Ramos (cell line): ENCODE results near the gene MAP1LC3B2.

Source experiments
- in situ Hi-C: fragments of 300-500 bp; cut with MboI; formaldehyde crosslinking; loops from one replicate; pipeline ENCODE4 v1.14.3; 2022; ENCODE audit warnings: low sequenced_read_pairs; ENCODE audit not compliant: unreplicated experiment

Gene MAP1LC3B2

DNA sequence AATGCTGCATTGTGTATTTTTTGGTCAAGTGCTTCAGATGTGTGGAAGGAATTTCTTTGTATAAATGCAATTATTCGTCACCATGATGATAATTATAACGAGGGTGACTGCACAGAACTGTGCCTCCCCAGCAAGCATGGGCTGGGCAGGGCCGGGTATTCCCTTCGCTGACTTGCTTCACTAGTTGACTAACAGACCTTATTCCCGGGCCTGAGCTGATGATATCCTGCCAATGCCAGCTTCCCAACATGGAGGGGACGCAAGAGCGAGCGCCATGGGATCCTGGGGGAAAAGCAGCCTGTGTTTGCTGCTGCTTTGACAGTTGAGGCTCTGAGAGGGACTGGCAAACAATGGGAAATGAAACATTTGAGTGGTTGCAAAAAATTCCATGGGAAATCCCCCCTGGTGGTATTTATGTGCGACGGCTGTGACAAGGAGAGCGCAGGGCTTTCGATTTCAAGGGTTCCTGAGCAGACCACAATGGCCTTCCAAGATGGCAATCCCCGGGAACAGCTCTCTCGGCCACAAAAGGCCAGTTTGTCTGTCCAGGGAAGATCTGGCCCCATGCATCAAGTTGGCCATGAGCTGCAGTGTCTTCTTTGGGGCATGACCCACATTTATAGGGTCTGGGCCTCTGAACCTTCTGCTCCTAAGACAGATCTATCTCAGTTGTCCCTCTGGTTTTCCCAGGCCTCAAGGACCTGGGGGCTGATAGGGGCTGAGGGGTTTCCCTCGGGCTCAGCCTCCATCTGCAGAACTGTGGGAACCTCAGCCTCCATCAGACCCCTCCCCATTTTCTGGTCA is 21.9 kb upstream of the MAP1LC3B2 start:
- in situ Hi-C loops: no loop called here

DNA sequence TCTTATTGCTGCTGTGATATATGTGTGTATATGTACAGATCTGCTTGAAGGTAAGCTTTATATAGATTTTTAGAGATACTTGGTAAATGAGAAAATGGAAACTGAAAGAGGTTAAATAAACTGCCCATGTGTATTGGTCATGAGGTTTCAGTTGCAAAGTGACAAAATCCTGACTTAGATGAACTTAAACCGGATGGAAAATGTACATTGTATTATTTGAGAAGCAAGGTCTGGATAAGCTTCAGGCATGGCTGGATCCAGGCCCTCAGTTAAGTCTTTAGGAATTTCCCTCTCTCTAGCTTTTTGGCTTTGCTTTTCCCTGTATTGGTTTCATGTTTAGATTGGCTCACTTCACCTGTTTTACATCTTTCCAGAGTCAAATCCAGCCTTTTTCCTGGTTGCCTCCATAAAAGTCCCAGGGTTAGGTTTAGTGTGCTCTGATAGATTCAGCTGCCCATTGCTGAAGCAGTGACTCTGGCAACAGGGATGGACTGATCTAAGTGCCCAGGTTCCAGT is 21.0 kb upstream of the MAP1LC3B2 start:
- in situ Hi-C loops: no loop called here

DNA sequence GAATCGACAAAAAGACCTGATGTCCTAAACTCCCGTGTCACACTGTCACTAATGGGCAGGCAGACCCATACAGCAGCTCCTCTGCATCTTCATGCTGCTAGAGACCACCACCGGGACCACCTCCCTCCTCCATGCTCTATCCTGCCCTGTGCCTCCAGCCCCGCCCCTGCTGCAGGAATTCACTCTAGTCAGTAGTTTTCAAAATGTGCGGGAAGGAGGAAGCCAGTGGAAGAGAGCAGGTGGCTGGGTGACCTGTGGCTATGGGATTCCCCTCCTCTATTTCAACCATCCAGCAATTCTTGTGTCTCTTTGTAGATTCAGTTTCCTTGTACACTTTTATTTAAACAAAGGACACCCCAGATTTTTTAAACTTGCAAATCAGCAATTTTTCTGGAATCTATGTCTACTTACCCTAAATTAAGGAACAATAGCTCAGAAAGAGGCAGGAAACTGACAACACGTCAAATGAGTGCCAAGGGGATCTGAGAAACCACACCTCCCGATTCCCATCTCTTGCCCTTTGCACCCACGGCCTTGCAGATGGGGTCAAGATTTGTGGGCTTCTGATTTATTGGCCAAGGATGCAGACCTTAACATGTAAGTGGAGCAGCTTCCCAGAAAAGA is 20.4 kb upstream of the MAP1LC3B2 start:
- in situ Hi-C loops: no loop called here

DNA sequence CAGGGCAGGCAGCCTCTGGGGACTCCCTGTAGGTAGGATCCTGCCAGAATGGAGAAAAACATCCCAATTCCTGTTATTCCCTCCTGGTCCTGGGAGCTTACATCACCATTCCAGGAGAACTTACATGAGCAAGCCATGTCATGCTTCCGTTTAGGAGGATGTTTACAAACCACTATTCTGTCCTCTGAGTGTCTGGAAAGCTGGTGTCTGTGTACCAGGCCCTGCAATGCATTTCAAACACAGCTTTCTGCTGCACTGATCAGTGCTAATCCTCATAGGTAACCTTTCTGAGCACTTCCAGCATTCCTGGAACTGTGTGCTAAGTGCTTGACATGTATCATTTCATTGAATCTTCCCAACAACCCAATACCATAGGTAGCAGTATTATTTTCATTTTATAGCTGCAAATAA is 19.8 kb upstream of the MAP1LC3B2 start:
- in situ Hi-C loops: no loop called here

DNA sequence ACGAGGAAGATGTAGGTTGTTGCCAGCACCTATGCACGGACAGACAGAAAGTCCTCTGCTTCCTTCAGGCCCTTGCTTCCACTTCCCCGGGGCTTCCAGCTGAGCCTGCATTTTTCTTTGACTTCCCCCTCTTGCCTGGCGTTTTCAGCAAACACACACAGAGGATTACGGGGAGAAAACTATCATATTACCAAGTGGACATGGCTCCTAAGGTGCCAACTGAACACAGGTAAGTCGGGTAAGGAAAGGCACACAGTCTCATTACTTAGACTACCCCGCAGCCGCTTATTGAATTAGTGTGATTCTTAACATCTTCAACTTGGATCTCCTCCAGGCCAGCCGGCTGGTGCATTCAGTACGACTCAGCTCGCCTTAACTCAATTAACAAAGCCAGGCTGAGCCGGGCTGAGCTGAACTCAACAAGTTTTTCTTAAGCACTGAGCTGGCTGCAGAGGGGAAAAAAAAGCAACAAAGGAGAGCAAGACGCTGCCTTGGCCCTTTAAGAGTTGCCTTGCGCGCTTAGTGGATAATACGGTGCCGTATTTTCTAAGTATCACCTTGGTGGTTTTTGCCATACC is 19.2 kb upstream of the MAP1LC3B2 start:
- in situ Hi-C loops: no loop called here

DNA sequence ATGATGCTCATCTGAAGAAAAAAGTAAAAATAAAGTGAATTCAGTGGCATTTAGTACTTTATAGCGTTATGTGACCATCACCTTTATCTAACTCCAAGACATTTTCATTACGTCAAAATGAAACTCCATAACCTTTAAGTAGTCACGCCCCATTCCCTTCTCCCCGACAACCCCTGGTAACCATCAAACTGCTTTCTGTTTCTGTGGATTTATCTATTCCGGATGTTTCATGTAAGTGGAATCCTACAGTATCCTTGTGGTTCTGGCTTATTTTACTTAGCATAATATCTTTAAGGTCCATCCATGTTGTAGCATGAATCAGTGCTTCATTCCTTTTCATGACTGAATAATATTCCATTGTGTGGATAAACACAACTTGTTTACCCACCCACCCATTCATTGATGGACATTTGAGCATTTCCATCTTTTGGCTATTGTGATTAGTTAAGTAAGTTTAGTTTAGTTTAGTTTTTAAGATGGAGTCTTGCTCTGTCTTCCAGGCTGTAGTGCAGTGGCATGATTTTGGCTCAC is 18.5 kb upstream of the MAP1LC3B2 start:
- in situ Hi-C loops: no loop called here

DNA sequence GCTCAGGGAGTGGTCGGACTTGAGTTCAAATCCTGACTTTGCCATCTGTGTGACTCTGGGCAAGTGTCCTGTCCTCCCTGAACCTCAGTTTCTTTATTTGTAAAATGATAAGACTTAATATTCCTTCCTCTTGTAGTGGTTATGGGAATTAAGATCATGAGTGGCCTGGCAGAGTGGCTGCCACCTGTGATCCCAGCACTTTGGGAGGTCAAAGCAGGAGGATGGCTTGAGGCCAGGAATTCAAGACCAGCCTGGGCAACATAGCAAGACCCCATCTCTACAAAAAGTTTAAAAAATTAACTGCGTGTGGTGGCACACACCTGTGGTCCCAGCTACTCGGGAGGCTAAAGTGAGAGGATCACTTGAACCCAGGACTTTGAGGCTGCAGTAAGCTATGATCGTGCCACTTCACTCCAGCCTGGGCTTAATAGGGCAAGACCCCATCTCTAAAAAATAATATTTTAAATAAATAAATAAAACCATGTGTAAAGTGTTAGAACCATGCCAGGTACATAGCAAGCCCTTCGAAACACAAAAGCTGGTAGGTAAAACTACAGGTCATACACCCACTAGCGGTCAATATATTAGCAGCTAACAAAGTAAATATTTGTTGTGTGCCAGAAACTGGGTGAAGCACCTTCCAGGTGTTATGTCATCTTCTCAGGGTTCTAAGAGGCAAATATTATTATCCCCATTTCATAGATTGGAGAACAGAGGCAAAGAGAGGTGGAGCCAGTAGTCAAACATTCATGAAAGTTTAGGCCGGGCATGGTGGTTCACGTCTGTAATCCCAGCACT is 17.4 kb upstream of the MAP1LC3B2 start:
- in situ Hi-C loops: no loop called here

DNA sequence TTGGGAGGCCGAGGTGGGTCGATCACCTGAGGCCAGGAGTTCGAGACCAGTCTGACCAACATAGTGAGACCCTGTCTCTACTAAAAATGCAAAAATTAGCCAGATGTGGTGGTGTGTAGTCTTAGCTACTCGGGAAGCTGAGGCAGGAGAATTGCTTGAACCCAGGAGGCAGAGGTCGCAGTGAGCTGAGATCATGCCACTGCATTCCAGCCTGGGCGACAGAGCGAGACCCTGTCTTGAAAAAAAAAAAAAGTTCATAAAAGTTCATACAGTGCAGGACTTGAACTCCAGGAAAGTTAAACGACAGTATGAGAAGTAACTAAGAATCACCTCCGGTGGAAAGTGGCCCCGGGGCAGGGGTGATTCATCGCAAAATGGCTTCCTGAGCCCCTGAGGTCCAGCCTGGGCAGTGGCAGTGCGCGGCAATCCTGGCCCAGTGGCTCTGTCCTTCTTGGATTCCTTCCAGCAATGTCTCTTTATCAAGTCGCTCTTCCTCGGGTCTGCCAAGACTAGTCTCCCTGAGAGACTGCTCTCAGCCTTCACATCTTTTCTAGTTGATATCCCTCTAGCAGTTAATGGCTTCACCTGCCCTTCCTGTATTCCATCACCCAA is 16.7 kb upstream of the MAP1LC3B2 start:
- in situ Hi-C loops: no loop called here

DNA sequence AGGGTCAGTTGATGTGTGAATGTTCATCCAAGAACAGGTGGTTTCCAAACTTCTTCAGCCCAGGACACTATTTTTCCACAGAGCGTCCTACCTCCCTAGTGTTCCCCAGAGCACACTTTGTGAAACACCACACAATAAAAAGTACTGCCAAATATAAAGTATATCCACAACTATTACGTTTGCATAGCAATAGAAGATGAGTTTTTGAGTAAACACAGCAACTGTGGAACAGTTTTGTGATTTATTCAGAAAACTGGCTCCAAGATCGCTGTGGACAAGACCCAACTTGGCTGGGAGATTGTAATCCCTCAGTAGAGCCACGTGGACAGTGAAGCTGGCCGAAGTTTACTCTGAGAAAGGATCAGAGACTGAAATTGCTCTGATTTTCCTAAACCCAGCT is 14.5 kb upstream of the MAP1LC3B2 start:
- in situ Hi-C loops: no loop called here

DNA sequence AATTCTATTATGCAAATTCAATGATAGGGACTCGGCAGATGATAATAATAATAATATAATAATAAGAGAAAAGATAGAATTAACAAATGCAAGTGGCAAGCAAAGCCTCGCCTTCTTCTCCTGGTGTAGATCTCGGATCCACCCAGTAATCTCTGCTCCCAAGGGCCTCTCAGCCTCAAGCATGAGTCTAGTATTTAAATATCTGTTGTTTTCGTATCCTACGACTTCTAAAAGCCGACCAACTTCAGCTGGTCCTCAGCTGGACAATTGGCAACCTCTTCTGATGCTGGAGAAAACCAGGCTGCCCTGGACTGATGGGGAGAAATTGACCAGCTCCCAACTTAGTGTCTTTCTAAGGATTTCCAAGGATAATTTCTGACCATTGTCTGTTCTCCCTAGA is 14.0 kb upstream of the MAP1LC3B2 start:
- in situ Hi-C loops: no loop called here

DNA sequence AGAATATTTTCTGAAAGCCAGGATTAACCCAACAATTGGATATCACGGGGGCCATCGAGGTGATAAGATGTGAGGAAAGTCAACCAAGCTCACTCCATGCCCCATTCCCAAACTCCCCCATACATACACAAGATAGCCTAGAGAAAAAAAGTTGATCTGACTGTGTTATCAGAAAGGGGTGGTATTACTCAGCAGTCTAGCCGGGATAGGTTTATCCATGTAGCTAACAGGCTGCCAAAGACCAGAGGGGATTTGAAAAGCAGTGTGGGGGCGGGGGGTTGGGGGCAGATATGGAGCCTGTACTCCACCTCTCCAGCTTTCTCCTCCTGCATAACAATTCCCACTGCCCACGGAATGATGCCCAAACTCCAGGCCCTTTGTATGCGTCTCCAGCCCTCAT is 13.2 kb upstream of the MAP1LC3B2 start:
- in situ Hi-C loops: no loop called here

DNA sequence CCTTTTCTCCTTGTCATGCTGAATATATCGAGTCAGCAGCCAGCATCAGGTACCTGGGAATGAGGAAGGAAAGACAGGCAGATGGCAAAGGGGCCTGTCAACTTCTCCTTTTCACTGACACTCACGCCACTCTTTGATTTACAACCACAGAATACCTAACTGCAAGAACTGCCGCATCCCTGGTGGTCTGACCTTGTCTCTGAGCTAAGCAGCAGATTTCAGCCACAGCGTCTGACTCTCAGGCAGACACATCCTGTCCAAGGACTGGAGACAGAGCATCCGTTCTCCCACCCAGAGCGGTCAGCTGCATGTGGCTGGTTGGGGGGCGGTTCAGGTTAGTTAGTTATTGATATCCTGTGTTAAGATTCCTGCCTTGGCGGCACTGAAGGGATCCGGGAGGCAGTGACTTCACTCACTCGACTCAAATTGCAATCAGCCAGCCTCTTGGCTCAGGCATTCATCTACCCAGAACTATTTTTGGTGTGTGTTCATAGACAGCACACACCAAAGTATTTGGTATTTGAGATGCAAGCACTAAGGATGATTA is 11.2 kb upstream of the MAP1LC3B2 start:
- in situ Hi-C loops: no loop called here

DNA sequence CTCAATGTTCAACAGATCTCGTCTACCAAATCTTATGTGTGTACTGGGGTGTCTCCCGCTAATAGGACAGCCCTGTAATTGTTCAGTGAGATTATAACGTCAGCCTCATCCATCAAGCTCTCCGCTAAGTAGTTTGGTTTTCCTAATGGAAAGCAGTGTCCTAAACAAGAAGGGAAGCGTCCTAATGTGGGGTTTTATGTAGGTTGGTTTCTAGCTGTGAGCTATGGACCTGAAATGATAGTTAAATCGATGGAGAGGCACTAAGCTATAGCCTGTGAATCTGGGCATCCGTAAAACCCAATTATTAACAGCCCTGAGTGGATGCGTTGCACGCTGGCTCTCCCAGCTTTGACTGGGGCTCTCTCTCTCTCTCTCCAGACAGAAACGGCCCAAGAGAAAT is 9.2 kb upstream of the MAP1LC3B2 start:
- in situ Hi-C loops: no loop called here

DNA sequence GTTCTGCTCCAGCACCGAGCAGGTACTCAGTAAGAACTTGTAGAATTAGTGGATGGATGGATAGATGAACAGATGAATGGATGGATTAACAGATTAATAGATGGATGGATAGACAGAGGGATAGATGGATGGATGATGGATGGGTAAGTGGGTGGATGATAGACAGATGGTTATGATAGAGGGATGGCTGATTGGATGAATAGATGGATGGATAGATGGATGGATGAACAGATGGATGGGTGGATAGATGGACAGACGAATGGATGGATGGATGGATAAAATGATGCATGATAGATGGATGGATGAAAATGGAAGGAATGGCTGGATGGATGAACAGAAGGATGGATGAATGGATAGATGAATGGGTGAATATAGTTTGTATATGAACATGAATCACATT is 8.0 kb upstream of the MAP1LC3B2 start:
- in situ Hi-C loops: no loop called here

DNA sequence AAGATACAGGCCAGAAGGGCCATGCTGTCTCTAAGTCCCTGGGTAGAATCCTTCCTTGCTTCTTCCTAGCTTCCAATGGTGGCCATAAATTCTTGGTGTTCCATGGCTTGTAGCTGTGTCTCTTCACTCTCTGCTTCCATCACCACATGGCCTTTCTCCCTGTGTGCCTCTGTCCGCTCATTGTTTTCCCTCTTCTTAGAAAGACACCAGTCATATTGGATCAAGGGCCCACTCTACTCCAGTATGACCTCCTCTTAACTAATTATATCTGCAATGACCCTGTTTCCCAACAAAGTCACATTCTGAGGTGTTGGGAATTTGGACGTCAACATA is 7.6 kb upstream of the MAP1LC3B2 start:
- in situ Hi-C loops: no loop called here

DNA sequence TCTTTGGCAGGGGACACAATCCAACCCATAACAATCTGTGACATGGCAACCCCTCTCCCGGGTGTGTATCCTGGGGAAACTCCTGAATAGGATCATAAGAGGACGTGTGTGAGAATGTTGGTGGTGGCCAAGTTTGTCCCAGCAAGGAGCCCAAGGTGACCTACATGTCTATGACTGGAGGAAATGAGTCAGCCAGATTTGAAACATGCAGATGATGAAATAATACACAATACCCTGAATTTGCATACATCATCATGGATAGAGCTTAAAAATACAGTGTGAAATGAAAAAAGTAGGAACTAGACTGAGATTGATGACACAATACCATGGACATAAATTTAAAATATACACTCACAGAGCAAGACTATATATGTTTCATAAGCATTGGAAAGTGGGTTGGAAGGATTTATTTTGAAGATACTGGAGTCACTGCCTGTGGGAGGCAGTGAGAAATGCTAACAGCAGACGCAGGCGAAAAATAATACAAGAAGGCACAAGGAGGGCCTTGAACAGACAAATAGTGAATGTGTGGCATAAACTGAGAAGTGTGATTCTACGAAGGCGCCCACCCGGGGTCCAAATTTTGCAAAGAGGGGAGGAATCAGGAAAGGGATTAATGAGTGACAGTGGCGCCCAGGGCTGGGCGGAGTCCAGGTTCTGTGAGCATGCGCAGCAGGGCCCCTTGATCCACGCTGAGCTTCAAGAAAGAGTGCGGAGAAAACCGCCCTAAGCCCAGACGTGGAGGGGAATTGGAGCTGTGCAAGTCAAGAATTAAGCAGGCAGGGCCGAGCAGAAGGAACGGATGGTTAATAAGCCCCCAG is 7.0 kb upstream of the MAP1LC3B2 start:
- in situ Hi-C loops: no loop called here

DNA sequence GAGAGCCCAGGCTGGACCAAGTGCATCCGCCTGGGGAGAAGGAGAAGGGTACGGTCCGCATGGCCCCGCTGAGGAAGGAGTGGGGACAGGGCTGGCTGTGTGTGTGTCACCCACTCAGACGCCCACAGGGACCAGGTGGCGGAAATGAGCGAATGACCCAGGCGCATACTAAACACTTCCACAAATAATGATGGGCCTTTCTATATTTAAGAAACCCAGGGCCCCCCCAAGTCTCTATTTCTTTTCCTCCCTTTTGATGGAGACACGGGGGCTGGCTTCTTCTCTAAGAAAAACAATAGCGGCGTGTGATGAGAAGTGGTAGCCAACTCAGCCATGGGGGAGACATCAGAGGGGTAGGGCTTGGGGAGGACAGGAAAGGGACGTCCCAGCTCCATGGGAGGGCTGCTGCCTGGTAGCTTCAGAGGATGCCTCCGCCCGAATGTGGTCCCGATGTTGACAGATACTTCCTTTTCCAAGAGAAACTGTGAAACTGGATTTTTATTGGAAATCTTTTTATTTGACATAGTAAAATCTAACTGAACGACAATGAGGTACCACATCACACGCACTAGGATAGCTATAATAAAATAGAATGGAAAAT is 6.3 kb upstream of the MAP1LC3B2 start:
- in situ Hi-C loops: no loop called here

DNA sequence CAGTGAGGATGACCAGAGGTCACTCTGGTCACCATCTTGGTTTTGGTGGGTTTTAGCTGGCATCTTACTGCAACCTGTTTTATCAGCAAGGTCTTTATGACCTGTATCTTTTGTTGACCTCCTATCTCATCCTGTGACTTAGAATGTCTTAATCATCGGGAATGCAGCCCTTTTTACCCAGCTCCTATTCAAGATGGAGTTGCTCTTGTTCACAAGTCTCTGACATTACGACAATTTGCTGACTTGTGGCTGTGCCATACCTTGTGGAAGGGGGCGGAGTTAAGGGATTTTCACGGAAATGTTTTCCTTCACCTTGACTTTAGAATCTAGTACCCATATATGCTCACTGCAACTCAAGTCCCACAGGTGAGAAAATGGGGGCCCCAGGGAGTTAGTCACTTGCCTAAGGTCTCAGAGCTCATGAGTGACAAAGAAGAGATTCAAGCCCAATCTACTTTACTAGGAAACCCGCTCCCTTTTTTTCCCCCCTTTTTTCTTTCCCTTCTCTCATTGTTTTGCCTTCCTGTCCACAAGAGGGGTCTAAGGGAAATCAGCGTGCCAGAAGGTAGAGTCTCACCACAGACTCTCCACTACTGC is 2.7 kb upstream of the MAP1LC3B2 start:
- in situ Hi-C loops: no loop called here
